ENCODE results near the gene VASH1. TPM values are rescaled to one million over a fixed set of nuclear protein-coding genes. Genes with fewer than 3 reads are reported as not detected.

The VASH1 gene
- total RNA-seq: 1 to 10 TPM; 1.7 to 2.2 TPM

GRCh38 chr14:76761136-76761959 is at the start of gene VASH1:
Gene VASH1 (plus strand): TSS chr14:76761468. CDS start chr14:76762822, 1,354 bp downstream.
- ATAC-seq: peak; percentile 91
- Mint-ChIP-seq H3K4me1 (ENCODE audit: low read depth) (peaks cover 2% of the 10 kb centered on the region), H3K27me3 (peaks cover 39% of the 10 kb centered on the region), H3K9me3 (no peaks in the 10 kb centered on the region), H3K27ac (no peak within 1 kb of the TSS), H3K36me3 (ENCODE audit: low read depth) (no peaks in the 10 kb centered on the region), H3K4me3 (peak within 1 kb of the TSS; percentile 71)
- CTCF ChIA-PET: interaction anchor here (1.0 to 2.7 kb wide), 4 partner anchors 23 to 1195 kb away, joined by 3 to 8 read pairs (median 4); no protein-coding TSS in a partner anchor
- TF ChIP-seq CTCF (IDR thresholded peaks at IDR 0.05): no peak
- peak; percentile 70 for DNase-seq
- intact Hi-C loops (cut with micrococcal nuclease): no loop called here
- POLR2A ChIA-PET: no interaction called here

GRCh38 chr14:76713121-76713520 is 48.1 kb upstream of the VASH1 start:
- TF ChIP-seq CTCF (IDR thresholded peaks at IDR 0.05): no peak
- no peaks in the 10 kb centered on the region for H3K9me3 Mint-ChIP-seq
- intact Hi-C loops (cut with micrococcal nuclease): loop anchor here (10.0 kb wide), 1 partner anchor 72 kb away; no protein-coding TSS in a partner anchor
- H3K27ac Mint-ChIP-seq: no peak overlapping the region
- CTCF ChIA-PET: interaction anchor here (7.3 kb wide), 1 partner anchor 72 kb away, joined by 116 read pairs; no protein-coding TSS in a partner anchor
- no peaks in the 10 kb centered on the region for H3K36me3 Mint-ChIP-seq (ENCODE audit: low read depth)
- H3K4me3 Mint-ChIP-seq: no peak overlapping the region
- DNase-seq: no peak
- peaks cover 9% of the 10 kb centered on the region for H3K27me3 Mint-ChIP-seq
- POLR2A ChIA-PET: no interaction called here
- no peak for ATAC-seq
- no peaks in the 10 kb centered on the region for H3K4me1 Mint-ChIP-seq (ENCODE audit: low read depth)

- DNase-seq (no peak), ATAC-seq (no peak)
- intact Hi-C loops (cut with micrococcal nuclease): loop anchor here (10.0 kb wide), 1 partner anchor 70 kb away; no protein-coding TSS in a partner anchor
- no peak overlapping the region for H3K27ac Mint-ChIP-seq
- peaks cover 9% of the 10 kb centered on the region for H3K27me3 Mint-ChIP-seq
- ChIA-PET CTCF (interaction anchor here (0.7 to 7.3 kb wide), 3 partner anchors 9 to 208 kb away, joined by 3 to 116 read pairs (median 5); no protein-coding TSS in a partner anchor), POLR2A (interaction anchor here (0.7 kb wide), 2 partner anchors 124 to 1576 kb away, joined by 3 to 7 read pairs; no protein-coding TSS in a partner anchor)
- H3K4me1 Mint-ChIP-seq (ENCODE audit: low read depth): no peaks in the 10 kb centered on the region
- no peak for TF ChIP-seq CTCF (IDR thresholded peaks at IDR 0.05)
- H3K4me3 Mint-ChIP-seq: no peak overlapping the region
- no peaks in the 10 kb centered on the region for H3K36me3 Mint-ChIP-seq (ENCODE audit: low read depth)
- H3K9me3 Mint-ChIP-seq: no peaks in the 10 kb centered on the region
Measured at GRCh38 chr14:76714470-76714869, 46.8 kb upstream of the VASH1 start.

GRCh38 chr14:76715101-76715500 is 46.2 kb upstream of the VASH1 start:
- Mint-ChIP-seq H3K27ac (no peak overlapping the region), H3K36me3 (ENCODE audit: low read depth) (no peaks in the 10 kb centered on the region), H3K4me1 (ENCODE audit: low read depth) (no peaks in the 10 kb centered on the region), H3K4me3 (no peak overlapping the region), H3K9me3 (no peaks in the 10 kb centered on the region), H3K27me3 (peaks cover 9% of the 10 kb centered on the region)
- intact Hi-C loops (cut with micrococcal nuclease): loop anchor here (10.0 kb wide), 1 partner anchor 70 kb away; no protein-coding TSS in a partner anchor
- ChIA-PET POLR2A (interaction anchor here (0.6 to 0.7 kb wide), 3 partner anchors 15 to 1576 kb away, joined by 3 to 7 read pairs (median 3); no protein-coding TSS in a partner anchor), CTCF (interaction anchor here (1.7 kb wide), 1 partner anchor 9 kb away, joined by 5 read pairs; no protein-coding TSS in a partner anchor)
- no peak for ATAC-seq
- TF ChIP-seq CTCF (IDR thresholded peaks at IDR 0.05): no peak
- no peak for DNase-seq

Measured in activated CD8-positive, alpha-beta T cell treated with anti-CD3 and anti-CD28 coated beads for 36 hours (primary cell).